HG03064 (cell line): Measurements from ENCODE around the gene ACOT7.
"Not testable (repeated sequence)": the region's sequence is repeated elsewhere in the genome, so short reads cannot be mapped to it uniquely, and the experiment has no call there.

Experiments used
- ATAC-seq: cut with Tn5 transposase; IDR thresholded peaks from one replicate; pipeline ENCODE4 v1.9.1; 2021; ENCODE audit warnings: low read depth; ENCODE audit not compliant: unreplicated experiment

ACOT7 gene

GRCh38 chr1:6401673-6402072 lies 8.1 kb upstream of the ACOT7 start:
- ATAC-seq = no peak

- ATAC-seq = no peak
Measured at GRCh38 chr1:6399294-6399693, 5.7 kb upstream of the ACOT7 start.

GRCh38 chr1:6397844-6398441 lies 4.4 kb upstream of the ACOT7 start:
- no peak for ATAC-seq

GRCh38 chr1:6396998-6397397 lies 3.4 kb upstream of the ACOT7 start:
- no peak for ATAC-seq

- ATAC-seq = not testable (repeated sequence)
Measured at GRCh38 chr1:6395781-6396244, 2.2 kb upstream of the ACOT7 start.

GRCh38 chr1:6395130-6395529 lies 1.6 kb upstream of the ACOT7 start:
- ATAC-seq = not testable (repeated sequence)

- ATAC-seq = peak; percentile 21
Measured at GRCh38 chr1:6392809-6393399, 663 bp downstream of the ACOT7 start.

- ATAC-seq = no peak
Measured at GRCh38 chr1:6391951-6392808, 1.4 kb downstream of the ACOT7 start.

- ATAC-seq = no peak
Measured at GRCh38 chr1:6389971-6390370, 3.6 kb downstream of the ACOT7 start.

- ATAC-seq = no peak
Measured at GRCh38 chr1:6386371-6386949, 7.1 kb downstream of the ACOT7 start.

- ATAC-seq = no peak
Measured at GRCh38 chr1:6385488-6386191, 7.9 kb downstream of the ACOT7 start.

- no peak for ATAC-seq
Measured at GRCh38 chr1:6384962-6385361, 8.6 kb downstream of the ACOT7 start.

- no peak for ATAC-seq
Measured at GRCh38 chr1:6384135-6384534, 9.4 kb downstream of the ACOT7 start.

- no peak for ATAC-seq
Measured at GRCh38 chr1:6380037-6380436, 13.5 kb downstream of the ACOT7 start.

- no peak for ATAC-seq
Measured at GRCh38 chr1:6378096-6378746, 15.3 kb downstream of the ACOT7 start.

- ATAC-seq = no peak
Measured at GRCh38 chr1:6373961-6374720, 19.4 kb downstream of the ACOT7 start.

GRCh38 chr1:6372236-6372635 lies 21.3 kb downstream of the ACOT7 start:
- ATAC-seq = not testable (repeated sequence)

GRCh38 chr1:6370006-6370405 lies 23.6 kb downstream of the ACOT7 start:
- no peak for ATAC-seq

GRCh38 chr1:6367381-6368012 lies 26.1 kb downstream of the ACOT7 start:
- ATAC-seq = no peak
